A673 (cell line): Measurements from ENCODE around the gene NR2E1. TPM values are rescaled to one million over a fixed set of nuclear protein-coding genes. Genes with fewer than 3 reads are reported as not detected.

ENCODE experiments used
- BruUV-seq: library from RNA; stranded (reverse); fragments of 400-500 nt; replicated peaks from 2 replicates; lab custom pipeline; 2021; lab: Mats Ljungman, UMichigan
- CTCF ChIA-PET: fragments of 300-600 bp; sonication (Branson Sonifier 250); formaldehyde crosslinking; loops from one replicate; lab custom pipeline; 2022; ENCODE audit warnings: antibody characterized with exemption; lab: Charles Lee
- POLR2A ChIA-PET: fragments of 300-600 bp; sonication (Branson Sonifier 250); formaldehyde crosslinking; loops from one replicate; lab custom pipeline; 2022; ENCODE audit warnings: antibody characterized with exemption; ENCODE audit not compliant: low non-redundant PET; lab: Charles Lee
- DNase-seq: peaks from one replicate; pipeline ENCODE4 v3.0.0-alpha.2; 2015; ENCODE audit warnings: low spot score
- H3K27ac ChIP-seq: fragments of 200-600 bp; sonication (generic); 2 replicates; pipeline ENCODE4 v1.5.1; 2016; ENCODE audit warnings: mixed run types, low read depth, mild to moderate bottlenecking, mixed read lengths, antibody characterized with exemption, low read length; ENCODE audit not compliant: poor library complexity, severe bottlenecking
- H3K27me3 ChIP-seq: fragments of 200-600 bp; sonication (generic); replicated peaks from 2 replicates; pipeline ENCODE4 v1.6.1; 2017; ENCODE audit warnings: mixed run types, low read depth, mild to moderate bottlenecking, mixed read lengths, antibody characterized with exemption, low read length; ENCODE audit not compliant: insufficient read depth, poor library complexity
- H3K36me3 ChIP-seq: fragments of 200-600 bp; sonication (generic); 2 replicates; pipeline ENCODE4 v1.6.1; 2016; ENCODE audit warnings: mixed run types, mild to moderate bottlenecking, mixed read lengths, antibody characterized with exemption, low read length; ENCODE audit not compliant: insufficient read depth, poor library complexity, severe bottlenecking
- H3K4me1 ChIP-seq: fragments of 200-600 bp; sonication (generic); 2 replicates; pipeline ENCODE4 v1.6.1; 2017; ENCODE audit warnings: mixed run types, mild to moderate bottlenecking, mixed read lengths, antibody characterized with exemption, low read length; ENCODE audit not compliant: insufficient read depth, poor library complexity, severe bottlenecking
- H3K4me3 ChIP-seq: fragments of 200-600 bp; sonication (generic); 2 replicates; pipeline ENCODE4 v1.5.1; 2016; ENCODE audit warnings: low read depth, mixed run types, mild to moderate bottlenecking, mixed read lengths, low read length; ENCODE audit not compliant: poor library complexity, severe bottlenecking
- H3K9me3 ChIP-seq: fragments of 200-600 bp; sonication (generic); 2 replicates; pipeline ENCODE4 v1.6.1; 2016; ENCODE audit warnings: mixed run types, low read depth, mild to moderate bottlenecking, mixed read lengths, antibody characterized with exemption, low read length; ENCODE audit not compliant: poor library complexity, severe bottlenecking
- CTCF ChIP-seq: fragments of 300-800, 200-600 bp; sonication (generic); conservative IDR thresholded peaks from 2 replicates; pipeline ENCODE4 v1.5.1; 2017; ENCODE audit warnings: low read depth, mild to moderate bottlenecking, antibody characterized with exemption, low read length, moderate library complexity, mixed read lengths
- EZH2 ChIP-seq: fragments of 200-600 bp; sonication (generic); IDR thresholded peaks from 2 replicates; pipeline ENCODE4 v1.6.1; 2017; ENCODE audit warnings: borderline replicate concordance, low read depth, mild to moderate bottlenecking, mixed read lengths, antibody characterized with exemption, low read length; ENCODE audit not compliant: poor library complexity, severe bottlenecking
- intact Hi-C: fragments of 100-400 bp; cut with micrococcal nuclease; formaldehyde crosslinking; loops from one replicate; pipeline ENCODE4 v1.10.0; 2022; ENCODE audit not compliant: unreplicated experiment
- total RNA-seq: library from RNA; stranded (reverse); gene quantifications from 2 replicates; pipeline ENCODE4 v1.2.3, GENCODE V29; 2021

Gene NR2E1
- total RNA-seq, 1 experiment from 2014 or later, result not detected

- CTCF ChIA-PET, result no interaction called here
- BruUV-seq, result no TSS peak
- H3K4me1 ChIP-seq, result no peaks in the 10 kb centered on the region
- no peak overlapping the region for H3K4me3 ChIP-seq
- no peak for DNase-seq
- H3K9me3 ChIP-seq, result no peaks in the 10 kb centered on the region
- no peaks in the 10 kb centered on the region for H3K36me3 ChIP-seq
- TF ChIP-seq CTCF, result no peak
- TF ChIP-seq EZH2, result no peak
- intact Hi-C loops, result no loop called here
- H3K27ac ChIP-seq, result no peak overlapping the region
- peaks cover 10% of the 10 kb centered on the region for H3K27me3 ChIP-seq
- POLR2A ChIA-PET, result no interaction called here
Observed at GRCh38 chr6:108187519-108187918, 21.7 kb downstream of the NR2E1 start.

- BruUV-seq, result no TSS peak
- Histone ChIP-seq H3K27ac (no peak overlapping the region), H3K27me3 (peaks cover 10% of the 10 kb centered on the region), H3K4me1 (no peaks in the 10 kb centered on the region), H3K4me3 (no peak overlapping the region), H3K36me3 (no peaks in the 10 kb centered on the region), H3K9me3 (no peaks in the 10 kb centered on the region)
- POLR2A ChIA-PET, result no interaction called here
- DNase-seq, result no peak
- intact Hi-C loops, result no loop called here
- TF ChIP-seq EZH2, result no peak
- TF ChIP-seq CTCF, result no peak
- CTCF ChIA-PET, result no interaction called here
Observed at GRCh38 chr6:108193131-108193530, 27.3 kb downstream of the NR2E1 start.

- TF ChIP-seq EZH2 (no peak), CTCF (no peak)
- ChIA-PET CTCF (no interaction called here), POLR2A (no interaction called here)
- Histone ChIP-seq H3K27me3 (peaks cover 7% of the 10 kb centered on the region), H3K27ac (no peak overlapping the region), H3K4me1 (no peaks in the 10 kb centered on the region), H3K9me3 (no peaks in the 10 kb centered on the region), H3K36me3 (no peaks in the 10 kb centered on the region), H3K4me3 (no peak overlapping the region)
- DNase-seq, result no peak
- no TSS peak for BruUV-seq
- intact Hi-C loops, result no loop called here
Observed at GRCh38 chr6:108193835-108194234, 28.0 kb downstream of the NR2E1 start.
